ENCODE measurements around the gene DNAJC16.

DNAJC16 gene

GRCh38 chr1:15620902-15621682 is 94.4 kb downstream of the DNAJC16 start:
- no peak for DNase-seq (ENCODE audit: low read depth, low spot score)

DNA sequence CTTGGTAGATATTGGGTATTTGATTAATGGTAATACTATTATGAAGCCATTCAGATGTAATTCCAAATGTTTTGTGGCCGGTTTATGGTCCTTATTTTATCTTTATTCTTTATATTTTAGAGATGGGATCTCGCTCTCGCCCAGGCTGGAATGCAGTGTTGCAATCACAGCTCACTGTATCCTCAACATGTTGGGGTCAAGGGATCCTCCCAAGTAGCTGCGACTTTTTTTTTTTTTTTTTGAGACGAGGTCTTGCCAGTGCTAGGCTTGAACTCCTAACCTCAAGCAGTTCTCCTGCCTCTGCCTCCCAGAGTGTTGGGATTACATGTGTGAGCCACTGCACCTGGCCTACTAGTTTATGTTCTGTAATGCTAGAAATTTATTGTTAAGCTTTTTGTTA is 95.3 kb downstream of the DNAJC16 start:
- no peak for DNase-seq (ENCODE audit: low read depth, low spot score)

GRCh38 chr1:15622712-15623373 is 96.2 kb downstream of the DNAJC16 start:
- DNase-seq (ENCODE audit: low read depth, low spot score) = no peak

DNA sequence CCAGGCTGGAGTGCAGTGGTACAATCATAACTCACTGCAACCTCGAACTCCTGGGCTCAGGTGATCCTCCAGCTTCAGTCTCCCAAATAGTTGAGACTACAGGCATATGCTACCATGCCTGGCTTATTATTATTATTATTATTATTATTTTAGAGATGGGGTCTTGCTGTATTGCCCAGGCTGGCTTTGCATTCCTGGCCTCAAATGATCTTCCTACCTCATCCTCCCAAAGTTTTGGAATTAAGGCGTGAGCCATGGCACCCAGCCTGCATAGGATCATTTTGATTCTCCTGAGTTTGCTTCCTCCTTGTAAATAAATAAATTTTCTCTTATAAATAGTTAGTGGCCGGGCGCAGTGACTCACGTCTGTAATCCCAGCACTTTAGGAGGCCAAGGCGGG is 96.8 kb downstream of the DNAJC16 start:
- DNase-seq (ENCODE audit: low read depth, low spot score) = no peak

GRCh38 chr1:15624133-15624714 is 97.6 kb downstream of the DNAJC16 start:
- no peak for DNase-seq (ENCODE audit: low read depth, low spot score)

DNA sequence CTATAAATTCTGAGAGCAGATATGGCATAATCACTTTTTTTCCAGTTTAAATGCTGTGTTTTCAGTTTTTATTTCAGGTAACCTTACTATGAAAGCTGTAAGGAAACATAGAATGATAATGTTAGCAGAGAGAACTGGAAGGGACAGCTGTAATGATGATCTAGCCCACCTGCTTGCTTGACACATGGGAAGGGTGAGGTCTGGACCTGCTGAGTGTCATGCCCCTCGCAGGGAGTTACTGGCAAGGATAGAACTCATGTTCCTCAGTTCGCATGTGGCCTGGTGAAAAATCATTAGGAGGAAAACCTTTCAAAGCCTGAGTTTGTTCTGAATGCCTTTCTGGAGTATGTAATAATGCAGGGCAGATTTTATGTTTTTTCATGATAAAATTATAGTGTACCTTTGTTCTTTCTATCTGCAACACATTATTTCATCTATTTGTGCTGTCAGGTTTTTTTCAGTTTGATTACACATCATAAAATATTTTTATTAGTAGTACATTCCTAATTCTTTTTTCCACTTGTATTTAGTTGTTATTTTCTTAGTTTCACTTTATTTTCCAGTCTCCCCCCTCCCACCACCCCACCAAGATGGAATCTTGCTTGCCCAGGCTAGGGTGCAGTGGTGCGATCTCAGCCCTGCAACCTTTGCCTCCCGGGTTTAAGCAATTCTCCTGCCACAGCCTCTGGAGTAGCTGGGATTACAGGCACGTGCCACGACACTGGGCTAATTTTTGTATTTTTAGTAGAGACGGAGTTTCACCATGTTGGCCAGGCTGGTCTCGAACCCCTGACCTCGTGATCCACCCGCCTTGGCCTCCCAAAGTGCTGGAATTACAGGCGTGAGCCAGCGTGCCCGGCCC is 98.6 kb downstream of the DNAJC16 start:
- no peak for DNase-seq (ENCODE audit: low read depth, low spot score)

Measured in activated CD4-positive, CD25-positive, alpha-beta regulatory T cell treated with anti-CD3 and anti-CD28 coated beads, Interleukin-2, amount 50 U/mL, for 16 hours (primary cell).